HG02973 (cell line): Measurements from ENCODE around the gene BACH1.

Experiments used
- ATAC-seq: cut with Tn5 transposase; IDR thresholded peaks from one replicate; pipeline ENCODE4 v1.9.1; 2021; ENCODE audit warnings: moderate library complexity; ENCODE audit not compliant: unreplicated experiment

The BACH1 gene

DNA sequence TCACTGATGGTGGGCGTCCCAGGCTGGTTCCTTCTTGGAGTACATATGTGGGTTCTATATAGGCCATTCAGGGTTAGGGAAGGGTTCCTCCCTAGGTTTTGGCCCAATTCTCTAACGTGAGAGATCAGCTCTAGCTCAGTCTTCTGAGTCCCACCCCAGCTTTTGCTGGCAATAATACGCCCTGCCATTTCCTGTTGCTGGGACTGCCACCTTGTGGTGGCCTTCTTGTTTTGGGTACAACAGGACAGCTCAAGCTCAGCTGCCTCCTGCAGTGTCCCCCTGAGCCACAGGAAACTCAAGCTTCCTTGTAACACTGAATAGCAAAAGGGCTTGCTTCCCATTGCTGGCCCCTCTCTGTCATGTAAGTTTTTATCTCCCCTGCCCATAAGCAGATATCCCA is 77.8 kb downstream of the BACH1 start:
- ATAC-seq = no peak

DNA sequence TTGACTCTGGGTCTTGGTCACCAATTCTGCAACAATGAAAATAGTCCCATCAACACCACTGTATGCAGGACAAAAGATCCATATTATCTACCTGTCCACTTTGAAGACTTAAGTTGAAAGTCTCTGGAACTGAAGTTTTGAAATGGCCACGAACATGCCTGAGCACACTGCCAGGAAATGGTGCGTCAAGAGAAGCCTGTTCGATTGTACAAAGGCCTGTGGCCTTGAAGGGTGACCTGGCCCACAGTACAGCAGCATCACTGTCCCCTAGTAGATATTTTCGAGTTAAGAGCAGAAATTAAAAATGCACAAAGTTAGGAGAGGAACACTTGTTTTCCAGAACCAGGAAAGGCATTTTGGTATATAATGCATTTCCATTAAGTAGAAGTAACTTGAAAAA is 78.5 kb downstream of the BACH1 start:
- ATAC-seq = no peak

- no peak for ATAC-seq
Observed at GRCh38 chr21:29378832-29379231, 80.1 kb downstream of the BACH1 start.

DNA sequence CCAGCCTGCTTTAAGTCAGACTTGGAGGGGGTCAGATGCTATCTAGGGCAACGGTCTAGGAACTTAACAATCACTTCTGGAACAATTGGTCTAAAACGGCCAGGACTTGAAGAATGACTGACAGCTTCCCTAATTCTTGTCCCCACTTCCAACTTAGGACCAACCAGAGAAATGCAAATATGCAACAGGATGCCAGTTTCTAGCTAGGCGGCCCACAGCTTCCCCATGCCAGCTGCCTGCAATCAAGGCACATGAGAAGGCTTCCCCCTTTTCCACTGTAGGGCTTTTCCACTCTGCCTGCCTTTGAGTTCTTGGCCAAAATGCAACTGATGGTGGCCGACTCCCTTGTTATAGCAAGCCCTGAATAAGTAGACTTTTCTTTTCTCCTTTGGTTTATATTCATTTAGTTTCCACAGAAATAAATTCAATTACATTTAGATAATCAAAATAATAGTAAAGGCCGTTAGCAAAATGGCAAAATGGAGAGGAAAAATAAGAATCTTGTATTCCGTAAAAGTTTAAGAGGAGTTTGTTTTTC is 80.9 kb downstream of the BACH1 start:
- ATAC-seq = no peak

GRCh38 chr21:29382030-29382654 is 83.4 kb downstream of the BACH1 start:
- ATAC-seq = no peak

- no peak for ATAC-seq
Observed at GRCh38 chr21:29384683-29385359, 86.1 kb downstream of the BACH1 start.

- ATAC-seq = no peak
Observed at GRCh38 chr21:29385934-29386520, 87.3 kb downstream of the BACH1 start.

DNA sequence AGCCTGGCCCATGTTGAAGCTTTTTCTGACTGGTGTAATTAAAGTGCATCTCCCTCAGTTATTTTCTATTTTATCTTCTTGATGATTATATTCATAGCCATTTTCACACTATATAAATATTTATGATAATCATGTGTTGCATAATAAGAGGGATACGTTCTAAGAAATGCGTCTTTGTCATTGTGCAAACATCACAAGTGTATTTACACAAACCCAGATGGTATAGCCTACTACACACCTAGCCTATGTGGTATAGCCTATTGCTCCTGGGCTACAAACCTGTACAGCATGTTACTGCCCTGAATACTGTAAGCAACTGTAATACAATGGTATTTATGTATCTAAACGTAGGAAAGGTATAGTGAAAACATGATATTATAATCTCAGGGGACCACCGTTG is 88.1 kb downstream of the BACH1 start:
- no peak for ATAC-seq

GRCh38 chr21:29387598-29387997 is 88.9 kb downstream of the BACH1 start:
- ATAC-seq = no peak

DNA sequence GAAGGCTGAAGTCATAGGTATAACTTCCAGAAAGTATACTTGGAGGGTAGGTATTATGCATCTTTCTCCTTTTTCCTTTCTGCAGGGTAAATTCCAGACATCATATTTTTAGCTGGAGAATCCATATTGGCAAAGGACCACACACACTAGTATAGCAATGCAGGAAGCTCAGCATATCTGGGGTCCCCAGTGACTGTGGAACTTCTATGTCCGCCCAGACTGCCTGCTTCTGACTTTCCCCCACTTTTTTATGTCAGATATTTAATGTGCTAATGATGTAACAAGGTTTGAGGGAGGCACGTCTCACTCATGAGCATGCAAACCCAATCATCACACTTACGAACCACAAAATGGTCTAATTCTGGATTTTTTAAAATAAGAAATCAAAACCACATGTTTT is 90.4 kb downstream of the BACH1 start:
- ATAC-seq = no peak

GRCh38 chr21:29390778-29391177 is 92.1 kb downstream of the BACH1 start:
- no peak for ATAC-seq

GRCh38 chr21:29394051-29394450 is 95.3 kb downstream of the BACH1 start:
- ATAC-seq = no peak
